ENCODE data around the gene WWOX. TPM values are rescaled to one million over a fixed set of nuclear protein-coding genes. Genes with fewer than 3 reads are reported as not detected.
A peak's percentile ranks its signal among the peaks of the same experiment; 100 is the strongest.

The WWOX gene
- total RNA-seq, 1 donor from 2014 or later: 7.3 TPM

DNA sequence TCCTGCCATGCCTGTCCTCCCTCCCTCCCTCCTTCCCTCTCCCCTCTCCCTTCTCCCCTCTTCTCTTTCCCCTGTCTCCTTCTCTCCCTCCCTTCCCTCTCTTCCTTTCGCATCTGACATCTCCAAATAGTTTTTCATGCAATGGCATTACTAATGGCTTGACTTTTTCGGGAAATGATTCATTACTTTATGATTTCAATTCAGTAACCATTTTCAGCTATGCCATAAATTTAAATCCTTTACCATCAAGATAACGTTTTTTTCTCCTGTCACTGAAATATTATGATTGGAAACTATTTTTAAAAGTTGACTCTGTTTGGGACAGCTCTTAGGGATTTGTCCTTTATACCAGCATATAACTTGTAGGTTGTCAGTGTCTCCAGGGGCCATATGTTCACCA, 201.0 kb downstream of the WWOX start:
- H3K36me3 Mint-ChIP-seq (ENCODE audit: low read depth, unreplicated experiment): no peaks in the 10 kb centered on the region
- Histone ChIP-seq H3K9ac (ENCODE audit: low read length) (no peak overlapping the region), H3K36me3 (ENCODE audit: insufficient read depth, low read length) (no peaks in the 10 kb centered on the region), H3K4me2 (ENCODE audit: low read length) (no peak overlapping the region), H4K20me1 (ENCODE audit: insufficient read depth, low read length) (no peaks in the 10 kb centered on the region), H3K4me3 (ENCODE audit: insufficient read depth, low read depth, low read length) (no peak overlapping the region), H3K4me1 (ENCODE audit: insufficient read depth, low read length) (no peaks in the 10 kb centered on the region), H3K27ac (ENCODE audit: low read depth, low read length) (no peak overlapping the region), H2AFZ (ENCODE audit: low read depth, low read length) (no peak overlapping the region), H3K27me3 (ENCODE audit: insufficient read depth, low read length) (no peaks in the 10 kb centered on the region), H3K9me3 (ENCODE audit: insufficient read depth, low read depth, low read length) (no peaks in the 10 kb centered on the region), H3K79me2 (ENCODE audit: insufficient read depth, low read length) (no peaks in the 10 kb centered on the region)
- no peaks in the 10 kb centered on the region for H3K9me3 Mint-ChIP-seq (ENCODE audit: unreplicated experiment)
- peaks cover 9% of the 10 kb centered on the region for H3K4me1 Mint-ChIP-seq (ENCODE audit: low read depth, unreplicated experiment)
- no peak overlapping the region for H3K4me3 Mint-ChIP-seq (ENCODE audit: unreplicated experiment)
- no peak for DNase-seq (ENCODE audit: low read depth)
- no peak for FAIRE-seq
- no peak overlapping the region for H3K27ac Mint-ChIP-seq (ENCODE audit: unreplicated experiment)
- peaks cover 2% of the 10 kb centered on the region for H3K27me3 Mint-ChIP-seq (ENCODE audit: low read depth, unreplicated experiment)
- TF ChIP-seq, protein P1, sequence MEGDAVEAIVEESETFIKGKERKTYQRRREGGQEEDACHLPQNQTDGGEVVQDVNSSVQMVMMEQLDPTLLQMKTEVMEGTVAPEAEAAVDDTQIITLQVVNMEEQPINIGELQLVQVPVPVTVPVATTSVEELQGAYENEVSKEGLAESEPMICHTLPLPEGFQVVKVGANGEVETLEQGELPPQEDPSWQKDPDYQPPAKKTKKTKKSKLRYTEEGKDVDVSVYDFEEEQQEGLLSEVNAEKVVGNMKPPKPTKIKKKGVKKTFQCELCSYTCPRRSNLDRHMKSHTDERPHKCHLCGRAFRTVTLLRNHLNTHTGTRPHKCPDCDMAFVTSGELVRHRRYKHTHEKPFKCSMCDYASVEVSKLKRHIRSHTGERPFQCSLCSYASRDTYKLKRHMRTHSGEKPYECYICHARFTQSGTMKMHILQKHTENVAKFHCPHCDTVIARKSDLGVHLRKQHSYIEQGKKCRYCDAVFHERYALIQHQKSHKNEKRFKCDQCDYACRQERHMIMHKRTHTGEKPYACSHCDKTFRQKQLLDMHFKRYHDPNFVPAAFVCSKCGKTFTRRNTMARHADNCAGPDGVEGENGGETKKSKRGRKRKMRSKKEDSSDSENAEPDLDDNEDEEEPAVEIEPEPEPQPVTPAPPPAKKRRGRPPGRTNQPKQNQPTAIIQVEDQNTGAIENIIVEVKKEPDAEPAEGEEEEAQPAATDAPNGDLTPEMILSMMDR (IDR thresholded peaks at IDR 0.05; ENCODE audit: insufficient read depth, low read depth, low read length): no peak

DNA sequence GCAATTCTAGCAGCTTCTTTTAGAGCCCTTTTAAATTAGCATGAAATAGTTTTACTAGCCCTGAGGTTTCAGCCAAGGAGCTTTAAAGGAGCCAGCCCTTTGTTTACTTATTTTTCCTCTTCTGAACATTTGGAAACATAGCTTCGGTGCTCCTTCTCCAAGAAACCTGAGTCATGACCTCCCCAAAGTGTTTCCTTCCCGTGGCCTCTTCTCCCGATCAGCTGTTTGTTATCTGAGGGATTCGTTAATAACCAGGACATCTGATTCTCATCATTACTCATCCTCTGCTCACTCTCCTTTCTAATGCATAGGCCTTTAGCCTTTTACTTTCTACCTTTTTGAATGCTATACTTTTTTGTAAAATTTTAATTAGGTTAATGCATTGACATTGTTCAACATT, 204.5 kb downstream of the WWOX start:
- no peaks in the 10 kb centered on the region for H3K27me3 Mint-ChIP-seq (ENCODE audit: low read depth, unreplicated experiment)
- Histone ChIP-seq H4K20me1 (ENCODE audit: insufficient read depth, low read length) (no peaks in the 10 kb centered on the region), H3K36me3 (ENCODE audit: insufficient read depth, low read length) (no peaks in the 10 kb centered on the region), H3K4me3 (ENCODE audit: insufficient read depth, low read depth, low read length) (no peak overlapping the region), H3K79me2 (ENCODE audit: insufficient read depth, low read length) (no peaks in the 10 kb centered on the region), H3K27me3 (ENCODE audit: insufficient read depth, low read length) (no peaks in the 10 kb centered on the region), H3K9ac (ENCODE audit: low read length) (no peak overlapping the region), H2AFZ (ENCODE audit: low read depth, low read length) (no peak overlapping the region), H3K4me2 (ENCODE audit: low read length) (no peak overlapping the region), H3K27ac (ENCODE audit: low read depth, low read length) (no peak overlapping the region), H3K4me1 (ENCODE audit: insufficient read depth, low read length) (no peaks in the 10 kb centered on the region), H3K9me3 (ENCODE audit: insufficient read depth, low read depth, low read length) (no peaks in the 10 kb centered on the region)
- H3K4me3 Mint-ChIP-seq (ENCODE audit: unreplicated experiment): no peak overlapping the region
- H3K9me3 Mint-ChIP-seq (ENCODE audit: unreplicated experiment): peaks cover 4% of the 10 kb centered on the region
- no peak for FAIRE-seq
- no peak for DNase-seq (ENCODE audit: low read depth)
- H3K4me1 Mint-ChIP-seq (ENCODE audit: low read depth, unreplicated experiment): peaks cover 23% of the 10 kb centered on the region
- no peak for TF ChIP-seq EZH2 (IDR thresholded peaks at IDR 0.05; ENCODE audit: insufficient read depth, low read length)
- TF ChIP-seq, protein P1 (IDR thresholded peaks at IDR 0.05; ENCODE audit: insufficient read depth, low read depth, low read length): no peak
- H3K36me3 Mint-ChIP-seq (ENCODE audit: low read depth, unreplicated experiment): no peaks in the 10 kb centered on the region
- H3K27ac Mint-ChIP-seq (ENCODE audit: unreplicated experiment): no peak overlapping the region

DNA sequence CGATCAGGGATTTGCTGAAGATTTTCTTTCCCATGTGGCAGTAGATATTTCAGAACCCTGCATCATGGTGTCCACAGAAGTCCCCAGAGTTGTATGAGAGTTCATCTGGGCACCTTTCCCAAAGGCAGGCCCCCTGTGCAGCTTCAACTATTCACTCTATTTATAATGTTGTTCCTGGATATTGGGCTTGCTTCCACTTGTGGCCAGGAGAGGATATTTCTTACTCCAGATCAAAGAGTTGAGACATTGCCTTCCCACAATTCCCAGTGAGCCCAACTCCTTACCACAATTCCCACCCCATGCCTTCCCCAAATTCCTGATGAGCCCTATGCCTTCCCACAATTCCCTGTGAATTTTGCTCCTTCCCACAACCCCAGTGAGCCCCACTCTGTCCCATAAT, 206.9 kb downstream of the WWOX start:
- TF ChIP-seq, protein P1 (IDR thresholded peaks at IDR 0.05; ENCODE audit: insufficient read depth, low read depth, low read length): no peak
- TF ChIP-seq EZH2 (IDR thresholded peaks at IDR 0.05; ENCODE audit: insufficient read depth, low read length): no peak
- Mint-ChIP-seq H3K4me3 (ENCODE audit: unreplicated experiment) (no peak overlapping the region), H3K27ac (ENCODE audit: unreplicated experiment) (no peak overlapping the region), H3K27me3 (ENCODE audit: low read depth, unreplicated experiment) (no peaks in the 10 kb centered on the region), H3K4me1 (ENCODE audit: low read depth, unreplicated experiment) (peaks cover 30% of the 10 kb centered on the region), H3K36me3 (ENCODE audit: low read depth, unreplicated experiment) (no peaks in the 10 kb centered on the region), H3K9me3 (ENCODE audit: unreplicated experiment) (peaks cover 4% of the 10 kb centered on the region)
- no peaks in the 10 kb centered on the region for H3K27me3 ChIP-seq (ENCODE audit: insufficient read depth, low read length)
- no peak overlapping the region for H3K4me2 ChIP-seq (ENCODE audit: low read length)
- H3K27ac ChIP-seq (ENCODE audit: low read depth, low read length): no peak overlapping the region
- no peaks in the 10 kb centered on the region for H3K79me2 ChIP-seq (ENCODE audit: insufficient read depth, low read length)
- FAIRE-seq (no peak), DNase-seq (ENCODE audit: low read depth) (peak; percentile 1)
- no peaks in the 10 kb centered on the region for H4K20me1 ChIP-seq (ENCODE audit: insufficient read depth, low read length)
- no peak overlapping the region for H2AFZ ChIP-seq (ENCODE audit: low read depth, low read length)
- no peaks in the 10 kb centered on the region for H3K9me3 ChIP-seq (ENCODE audit: insufficient read depth, low read depth, low read length)
- no peaks in the 10 kb centered on the region for H3K4me1 ChIP-seq (ENCODE audit: insufficient read depth, low read length)
- H3K4me3 ChIP-seq (ENCODE audit: insufficient read depth, low read depth, low read length): no peak overlapping the region
- H3K36me3 ChIP-seq (ENCODE audit: insufficient read depth, low read length): no peaks in the 10 kb centered on the region
- H3K9ac ChIP-seq (ENCODE audit: low read length): no peak overlapping the region
